MM.1S (cell line): ENCODE results near the gene SPATA17.

Experiments
- EZH2 ChIP-seq: fragments of 300-600 bp; sonication (generic); optimal IDR thresholded peaks from 2 replicates; pipeline ENCODE3; 2017; ENCODE audit warnings: low read depth, mild to moderate bottlenecking, antibody characterized with exemption, low read length, mixed read lengths
- EZH2phosphoT487 ChIP-seq: fragments of 300-600 bp; sonication (generic); IDR thresholded peaks from 2 replicates; pipeline ENCODE4 v1.6.1; 2018; ENCODE audit warnings: antibody characterized with exemption, low read length
- TF ChIP-seq, protein P1 (sequence below): fragments of 300-600 bp; sonication (generic); IDR thresholded peaks from 2 replicates; pipeline ENCODE4 v1.5.1; 2016; ENCODE audit warnings: antibody characterized with exemption, low read length, mixed read lengths

DNA sequence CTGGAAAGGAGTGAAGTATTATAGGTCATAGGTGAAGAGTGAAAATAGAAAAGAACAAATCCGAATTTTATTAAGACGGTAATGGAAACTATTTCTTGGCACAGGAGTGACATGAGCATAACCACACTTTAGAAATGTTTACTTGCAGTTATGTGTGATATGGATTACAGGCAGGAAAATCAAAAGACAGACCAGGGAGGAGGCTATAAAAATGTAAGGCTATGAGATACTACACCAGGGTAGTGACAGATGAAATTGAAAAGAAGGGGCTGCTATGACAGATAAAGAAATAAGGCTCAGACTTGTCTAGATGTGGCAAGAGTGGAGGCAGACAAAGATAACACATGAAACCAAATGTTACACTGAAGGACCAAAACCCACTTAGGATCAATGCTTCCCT, 32.0 kb upstream of the SPATA17 start:
- TF ChIP-seq, protein P1, sequence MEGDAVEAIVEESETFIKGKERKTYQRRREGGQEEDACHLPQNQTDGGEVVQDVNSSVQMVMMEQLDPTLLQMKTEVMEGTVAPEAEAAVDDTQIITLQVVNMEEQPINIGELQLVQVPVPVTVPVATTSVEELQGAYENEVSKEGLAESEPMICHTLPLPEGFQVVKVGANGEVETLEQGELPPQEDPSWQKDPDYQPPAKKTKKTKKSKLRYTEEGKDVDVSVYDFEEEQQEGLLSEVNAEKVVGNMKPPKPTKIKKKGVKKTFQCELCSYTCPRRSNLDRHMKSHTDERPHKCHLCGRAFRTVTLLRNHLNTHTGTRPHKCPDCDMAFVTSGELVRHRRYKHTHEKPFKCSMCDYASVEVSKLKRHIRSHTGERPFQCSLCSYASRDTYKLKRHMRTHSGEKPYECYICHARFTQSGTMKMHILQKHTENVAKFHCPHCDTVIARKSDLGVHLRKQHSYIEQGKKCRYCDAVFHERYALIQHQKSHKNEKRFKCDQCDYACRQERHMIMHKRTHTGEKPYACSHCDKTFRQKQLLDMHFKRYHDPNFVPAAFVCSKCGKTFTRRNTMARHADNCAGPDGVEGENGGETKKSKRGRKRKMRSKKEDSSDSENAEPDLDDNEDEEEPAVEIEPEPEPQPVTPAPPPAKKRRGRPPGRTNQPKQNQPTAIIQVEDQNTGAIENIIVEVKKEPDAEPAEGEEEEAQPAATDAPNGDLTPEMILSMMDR = no peak
- TF ChIP-seq EZH2 (no peak), EZH2phosphoT487 (no peak)
